Measurements from ENCODE around the gene ZBTB16.

DNA sequence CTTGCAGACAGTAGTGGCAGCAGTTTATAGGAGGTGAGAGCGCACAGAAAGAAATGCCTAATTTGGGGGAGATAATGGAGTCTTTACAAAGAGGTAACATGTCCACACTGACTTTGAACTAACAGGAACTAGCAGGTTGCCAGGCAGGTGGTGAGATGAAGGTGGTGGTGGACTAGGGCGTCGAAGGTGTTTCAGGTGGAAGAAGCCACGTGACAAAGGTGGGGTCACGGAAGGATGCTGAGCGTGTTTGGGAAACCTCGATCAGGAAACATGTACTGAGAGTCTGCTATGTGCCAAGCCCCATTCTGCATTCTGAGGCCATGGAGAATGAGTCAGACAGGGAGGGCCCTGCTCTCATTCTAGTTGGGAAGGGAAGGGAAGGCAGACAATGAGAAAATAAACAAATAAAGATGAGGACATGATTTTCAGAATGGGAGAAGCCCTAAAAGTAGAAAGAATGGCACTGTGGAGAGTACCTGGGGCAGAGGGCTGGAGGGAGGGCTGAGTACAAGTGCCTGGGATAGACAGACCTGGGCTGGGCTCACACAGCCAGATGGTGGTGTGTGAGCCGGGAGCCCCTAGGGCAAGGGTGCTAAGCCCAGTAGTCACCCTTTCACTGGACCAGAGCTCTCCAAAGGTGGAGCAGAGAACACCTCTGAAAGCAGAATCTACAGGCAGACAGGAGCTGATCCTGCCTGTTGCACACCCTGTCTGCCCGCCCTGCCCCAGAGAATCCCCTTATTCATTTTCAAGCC is 220.5 kb downstream of the ZBTB16 start:
- TF ChIP-seq POLR2AphosphoS5 (IDR thresholded peaks at IDR 0.05; ENCODE audit: low read depth, low read length) = no peak
- TF ChIP-seq, protein P1, sequence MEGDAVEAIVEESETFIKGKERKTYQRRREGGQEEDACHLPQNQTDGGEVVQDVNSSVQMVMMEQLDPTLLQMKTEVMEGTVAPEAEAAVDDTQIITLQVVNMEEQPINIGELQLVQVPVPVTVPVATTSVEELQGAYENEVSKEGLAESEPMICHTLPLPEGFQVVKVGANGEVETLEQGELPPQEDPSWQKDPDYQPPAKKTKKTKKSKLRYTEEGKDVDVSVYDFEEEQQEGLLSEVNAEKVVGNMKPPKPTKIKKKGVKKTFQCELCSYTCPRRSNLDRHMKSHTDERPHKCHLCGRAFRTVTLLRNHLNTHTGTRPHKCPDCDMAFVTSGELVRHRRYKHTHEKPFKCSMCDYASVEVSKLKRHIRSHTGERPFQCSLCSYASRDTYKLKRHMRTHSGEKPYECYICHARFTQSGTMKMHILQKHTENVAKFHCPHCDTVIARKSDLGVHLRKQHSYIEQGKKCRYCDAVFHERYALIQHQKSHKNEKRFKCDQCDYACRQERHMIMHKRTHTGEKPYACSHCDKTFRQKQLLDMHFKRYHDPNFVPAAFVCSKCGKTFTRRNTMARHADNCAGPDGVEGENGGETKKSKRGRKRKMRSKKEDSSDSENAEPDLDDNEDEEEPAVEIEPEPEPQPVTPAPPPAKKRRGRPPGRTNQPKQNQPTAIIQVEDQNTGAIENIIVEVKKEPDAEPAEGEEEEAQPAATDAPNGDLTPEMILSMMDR (IDR thresholded peaks at IDR 0.05) = no peak

All from Panc1 (cell line).